Body of pancreas (tissue), 4 donors: ENCODE data around the gene TEX264. TPM values are rescaled to one million over a fixed set of nuclear protein-coding genes. Genes with fewer than 3 reads are reported as not detected.

Experiments
- ATAC-seq: fragments of 150-250 bp; one replicate; pipeline ENCODE4 v1.9.1; 2016
- DNase-seq, 4 donors: peaks; one replicate each; pipeline ENCODE4 v3.0.0-alpha.2; 2019
- H3K27ac ChIP-seq, 4 donors: fragments of 200-600 bp; sonication (generic); 1 replicate in 3 of 4; 2 replicates in 1 of 4; pipeline versions ENCODE4 v1.5.1 to v1.6.1; 2016 to 2019; ENCODE audit warnings: mild to moderate bottlenecking in 1 of 4, mixed read lengths in 1 of 4, moderate library complexity in 1 of 4
- H3K27me3 ChIP-seq, 2 donors: fragments of 200-600 bp; sonication (generic); one replicate each; pipeline ENCODE4 v1.6.0; 2016; ENCODE audit warnings: mild to moderate bottlenecking in 1 of 2
- H3K36me3 ChIP-seq, 2 donors: fragments of 200-600 bp; sonication (generic); replicated peaks in 1 of 2; 2 replicates each; pipeline ENCODE4 v1.5.1; 2016; ENCODE audit warnings: low read depth in 2 of 2; ENCODE audit not compliant: insufficient read depth in 1 of 2
- H3K4me1 ChIP-seq: fragments of 200-600 bp; sonication (generic); one replicate; pipeline ENCODE4 v1.6.0; 2016
- H3K4me3 ChIP-seq, 2 donors: fragments of 200-600 bp; sonication (generic); 1 replicate in 1 of 2; 2 replicates in 1 of 2; pipeline ENCODE4 v1.5.1; 2016 to 2019
- H3K9me3 ChIP-seq, 3 donors: fragments of 200-600 bp; sonication (generic); 1 replicate in 2 of 3; 2 replicates in 1 of 3; pipeline ENCODE4 v1.5.1; 2016
- POLR2A ChIP-seq, 3 donors: fragments of 450-650 bp; IDR thresholded peaks; one replicate each; pipeline ENCODE4 v1.6.1; 2016; ENCODE audit warnings: antibody characterized with exemption in 3 of 3, mild to moderate bottlenecking in 2 of 3
- WGBS, 2 donors: methylation state at CpG; one replicate each; pipeline ENCODE4 v1.1.5; 2017; 5-methylcytosine and 5-hydroxymethylcytosine counted together
- intact Hi-C: fragments of 100-400 bp; cut with DNase I; formaldehyde crosslinking; loops from one replicate; pipeline ENCODE4 v1.15.1; 2023
- total RNA-seq, 2 donors: library from RNA; depleted of rRNA; stranded (reverse); fragments of >200 nt; gene quantifications; one replicate each; pipeline ENCODE4 v1.1.0, GENCODE V29; 2016
- TF ChIP-seq, protein P1 (sequence below), 7 experiments: fragments of 450-650 bp in 4 of 7; fragments of 200-600 bp in 3 of 7; sonication (generic) in 3 of 7; IDR thresholded peaks; one replicate each; pipeline ENCODE4 v1.5.1; 2016 to 2019; ENCODE audit warnings: antibody characterized with exemption in 7 of 7

The TEX264 gene
- total RNA-seq, 2 donors from 2014 or later = 41.2 to 44.1 TPM

DNA sequence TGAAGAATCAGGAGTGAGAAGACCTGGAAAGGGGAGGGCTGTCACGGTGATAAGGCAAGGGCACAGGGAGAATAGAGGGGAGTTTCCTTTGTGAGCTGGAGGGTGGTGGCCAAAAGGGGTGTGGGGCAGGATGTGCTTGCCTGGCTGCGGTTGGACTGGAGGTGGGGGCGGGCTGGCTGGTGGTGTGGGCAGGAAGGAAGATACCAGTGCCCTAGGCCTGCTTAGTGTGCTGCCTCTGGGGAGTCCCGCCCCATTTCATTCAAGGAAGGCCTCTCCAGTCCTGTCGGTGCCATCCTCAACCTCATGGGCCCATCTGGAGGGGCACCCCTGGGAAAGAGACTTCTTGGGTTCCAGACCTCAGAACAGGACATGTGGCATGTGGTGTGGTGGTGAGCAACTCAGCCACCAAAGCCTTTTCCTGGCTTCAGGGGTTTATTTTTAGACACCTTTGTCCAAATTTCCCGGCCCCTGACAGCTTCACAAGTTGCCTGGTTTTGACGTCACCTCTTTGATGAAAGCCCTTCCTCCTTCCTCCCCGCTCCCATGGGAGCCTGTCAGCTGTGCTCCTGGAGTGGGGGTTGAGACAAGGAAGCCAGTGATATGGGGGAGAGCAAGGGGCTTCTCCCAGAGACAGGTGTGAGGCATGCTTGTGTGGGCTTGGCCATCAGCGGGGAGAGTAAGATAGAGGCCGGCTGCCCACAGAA lies 15.6 kb downstream of the TEX264 start:
- DNase-seq (peak in 3 of 4 donors; percentile 27 to 46 (median 34)), ATAC-seq (peak; percentile 19)
- WGBS, 2 donors = 64 to 80% methylated on average over 10 of the region's 10 CpGs
- H3K27ac ChIP-seq = peak overlapping the region in 2 of 4 donors; percentile 9 to 37
- no peaks in the 10 kb centered on the region for H3K4me1 ChIP-seq
- no peak for TF ChIP-seq POLR2A (IDR thresholded peaks at IDR 0.05)
- TF ChIP-seq, protein P1, sequence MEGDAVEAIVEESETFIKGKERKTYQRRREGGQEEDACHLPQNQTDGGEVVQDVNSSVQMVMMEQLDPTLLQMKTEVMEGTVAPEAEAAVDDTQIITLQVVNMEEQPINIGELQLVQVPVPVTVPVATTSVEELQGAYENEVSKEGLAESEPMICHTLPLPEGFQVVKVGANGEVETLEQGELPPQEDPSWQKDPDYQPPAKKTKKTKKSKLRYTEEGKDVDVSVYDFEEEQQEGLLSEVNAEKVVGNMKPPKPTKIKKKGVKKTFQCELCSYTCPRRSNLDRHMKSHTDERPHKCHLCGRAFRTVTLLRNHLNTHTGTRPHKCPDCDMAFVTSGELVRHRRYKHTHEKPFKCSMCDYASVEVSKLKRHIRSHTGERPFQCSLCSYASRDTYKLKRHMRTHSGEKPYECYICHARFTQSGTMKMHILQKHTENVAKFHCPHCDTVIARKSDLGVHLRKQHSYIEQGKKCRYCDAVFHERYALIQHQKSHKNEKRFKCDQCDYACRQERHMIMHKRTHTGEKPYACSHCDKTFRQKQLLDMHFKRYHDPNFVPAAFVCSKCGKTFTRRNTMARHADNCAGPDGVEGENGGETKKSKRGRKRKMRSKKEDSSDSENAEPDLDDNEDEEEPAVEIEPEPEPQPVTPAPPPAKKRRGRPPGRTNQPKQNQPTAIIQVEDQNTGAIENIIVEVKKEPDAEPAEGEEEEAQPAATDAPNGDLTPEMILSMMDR (IDR thresholded peaks at IDR 0.05) = no peak
- peaks cover 0 to 9% of the 10 kb centered on the region in 2 donors for H3K36me3 ChIP-seq
- H3K27me3 ChIP-seq = no peaks in the 10 kb centered on the region
- intact Hi-C loops = no loop called here
- H3K9me3 ChIP-seq = no peaks in the 10 kb centered on the region
- no peak overlapping the region for H3K4me3 ChIP-seq

DNA sequence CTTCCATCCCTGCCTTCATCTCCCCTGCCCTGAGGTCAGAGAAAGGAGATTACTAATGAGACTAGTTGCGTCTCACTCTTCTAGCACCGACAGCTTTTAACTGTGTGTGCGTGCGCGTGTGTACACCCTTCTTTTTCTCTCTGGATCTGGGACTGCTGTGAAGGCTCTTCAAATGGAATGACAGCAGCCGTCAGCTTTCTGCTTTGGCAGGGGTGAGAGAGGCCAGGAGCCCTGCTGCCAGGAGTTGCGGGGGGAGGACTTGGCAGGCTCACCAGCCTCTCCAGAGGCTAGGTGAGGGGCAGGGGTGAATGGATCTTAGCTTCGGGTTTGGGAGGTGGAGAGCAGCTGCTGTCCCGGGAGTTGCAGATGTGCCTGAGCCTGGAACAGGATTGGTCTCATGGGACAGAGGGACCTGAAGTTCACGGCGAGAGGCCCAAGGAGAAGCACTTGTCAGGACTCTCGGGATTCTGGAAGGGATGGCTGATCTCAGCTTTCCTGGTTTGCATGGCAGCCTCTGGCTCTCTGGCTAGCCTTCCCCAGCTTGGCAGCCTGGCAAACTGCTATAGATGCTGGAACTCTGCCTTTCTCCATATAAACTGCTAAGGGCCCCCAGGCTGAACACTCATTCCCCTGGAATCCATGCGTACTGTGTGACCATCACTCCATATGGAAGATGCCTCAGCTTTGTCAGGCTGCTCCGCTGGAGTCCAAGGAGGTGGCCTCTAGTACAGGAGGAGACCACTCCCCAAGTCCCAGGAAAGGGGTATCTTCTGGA lies 16.6 kb downstream of the TEX264 start:
- DNase-seq (no peak), ATAC-seq (no peak)
- 80 to 84% methylated on average over 13 to 14 of the region's 14 CpGs for WGBS, 2 donors
- no peaks in the 10 kb centered on the region for H3K27me3 ChIP-seq
- peaks cover 0 to 9% of the 10 kb centered on the region in 2 donors for H3K36me3 ChIP-seq
- no peaks in the 10 kb centered on the region for H3K4me1 ChIP-seq
- no peak overlapping the region for H3K4me3 ChIP-seq
- intact Hi-C loops = no loop called here
- TF ChIP-seq, protein P1 (IDR thresholded peaks at IDR 0.05) = no peak
- no peak for TF ChIP-seq POLR2A (IDR thresholded peaks at IDR 0.05)
- H3K9me3 ChIP-seq = no peaks in the 10 kb centered on the region
- peak overlapping the region in 2 of 4 donors; percentile 9 to 37 for H3K27ac ChIP-seq

DNA sequence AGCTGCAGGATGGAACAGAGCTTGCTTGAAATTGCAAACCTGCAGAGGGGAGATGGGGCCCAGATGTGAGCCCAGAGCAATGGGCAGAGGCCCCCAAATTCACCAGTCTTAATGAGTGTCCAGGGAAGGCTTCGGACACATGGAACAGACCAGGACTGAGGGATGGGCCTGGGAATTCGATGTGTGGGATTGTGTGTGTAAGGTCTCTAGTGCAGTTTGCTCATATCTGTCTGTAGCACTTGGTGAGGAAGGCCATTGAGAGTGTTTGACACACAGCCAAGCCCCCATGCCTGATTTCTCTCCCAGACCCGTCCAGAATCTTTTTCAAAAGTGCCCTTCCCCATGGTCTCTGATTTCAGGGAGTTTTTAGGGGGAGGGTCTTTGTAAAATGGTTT lies 17.2 kb downstream of the TEX264 start:
- H3K27ac ChIP-seq = no peak overlapping the region
- no peak overlapping the region for H3K4me3 ChIP-seq
- H3K4me1 ChIP-seq = no peaks in the 10 kb centered on the region
- ATAC-seq (no peak), DNase-seq (no peak)
- H3K36me3 ChIP-seq = peaks cover 0 to 9% of the 10 kb centered on the region in 2 donors
- intact Hi-C loops = no loop called here
- TF ChIP-seq, protein P1 (IDR thresholded peaks at IDR 0.05) = no peak
- TF ChIP-seq POLR2A (IDR thresholded peaks at IDR 0.05) = no peak
- no peaks in the 10 kb centered on the region for H3K9me3 ChIP-seq
- H3K27me3 ChIP-seq = no peaks in the 10 kb centered on the region
- WGBS, 2 donors = 97% methylated on average over 3 of the region's 3 CpGs

DNA sequence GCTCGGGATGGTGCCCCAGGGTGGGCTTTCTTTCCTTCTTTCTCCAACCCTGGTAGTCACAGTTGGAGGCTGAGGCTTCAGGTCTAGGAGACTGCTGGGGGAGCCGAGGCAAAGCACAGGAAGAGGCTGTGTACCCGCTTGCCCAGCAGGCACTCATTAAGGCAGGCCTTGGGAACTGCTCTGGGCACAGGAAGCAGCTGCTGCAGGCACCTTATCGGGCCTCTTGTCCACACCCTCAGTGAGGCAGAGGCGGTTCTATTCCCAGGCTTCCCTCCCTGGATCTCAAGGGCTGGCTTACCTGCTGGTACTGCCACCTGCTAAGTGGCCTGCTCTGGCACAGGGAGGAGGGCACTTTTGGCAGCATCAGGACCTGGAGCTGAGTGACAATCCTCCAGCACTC lies 20.0 kb downstream of the TEX264 start:
- WGBS, 2 donors = 65 to 70% methylated on average over 5 of the region's 5 CpGs
- Histone ChIP-seq H3K27ac (no peak overlapping the region), H3K27me3 (no peaks in the 10 kb centered on the region), H3K4me3 (no peak overlapping the region), H3K4me1 (no peaks in the 10 kb centered on the region), H3K9me3 (no peaks in the 10 kb centered on the region), H3K36me3 (peaks cover 0 to 2% of the 10 kb centered on the region in 2 donors)
- intact Hi-C loops = no loop called here
- DNase-seq = no peak
- no peak for ATAC-seq
- TF ChIP-seq, protein P1 (IDR thresholded peaks at IDR 0.05) = no peak
- TF ChIP-seq POLR2A (IDR thresholded peaks at IDR 0.05) = no peak
